NB4 (cell line): ENCODE results near the gene PCSK4.

Source experiments
- DNase-seq: peaks from one replicate; pipeline ENCODE4 v3.0.0; 2010; ENCODE audit warnings: low read depth
- H3K4me3 ChIP-seq: one replicate; pipeline ENCODE4 v1.5.1; 2011; ENCODE audit warnings: mild to moderate bottlenecking, low read depth, low read length, moderate library complexity
- CTCF ChIP-seq: IDR thresholded peaks from one replicate; pipeline ENCODE4 v1.5.1; 2012; ENCODE audit warnings: low read depth, low read length
- MYC ChIP-seq: IDR thresholded peaks from 2 replicates; pipeline ENCODE4 v1.6.1; 2011; ENCODE audit warnings: low read depth, low read length
- POLR2A ChIP-seq: IDR thresholded peaks from 2 replicates; pipeline ENCODE4 v1.6.1; 2011; ENCODE audit warnings: mild to moderate bottlenecking; ENCODE audit not compliant: insufficient read length; ENCODE audit errors: extremely low read depth
- TF ChIP-seq, protein P1 (sequence below): IDR thresholded peaks from 2 replicates; pipeline ENCODE4 v1.6.1; 2011; ENCODE audit warnings: low read depth, low read length

PCSK4 gene

GRCh38 chr19:1526066-1526778 lies 36.1 kb upstream of the PCSK4 start:
- TF ChIP-seq POLR2A (no peak), MYC (no peak)
- TF ChIP-seq, protein P1, sequence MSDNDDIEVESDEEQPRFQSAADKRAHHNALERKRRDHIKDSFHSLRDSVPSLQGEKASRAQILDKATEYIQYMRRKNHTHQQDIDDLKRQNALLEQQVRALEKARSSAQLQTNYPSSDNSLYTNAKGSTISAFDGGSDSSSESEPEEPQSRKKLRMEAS, result no peak
- H3K4me3 ChIP-seq, result no peak overlapping the region
- DNase-seq, result no peak

DNA sequence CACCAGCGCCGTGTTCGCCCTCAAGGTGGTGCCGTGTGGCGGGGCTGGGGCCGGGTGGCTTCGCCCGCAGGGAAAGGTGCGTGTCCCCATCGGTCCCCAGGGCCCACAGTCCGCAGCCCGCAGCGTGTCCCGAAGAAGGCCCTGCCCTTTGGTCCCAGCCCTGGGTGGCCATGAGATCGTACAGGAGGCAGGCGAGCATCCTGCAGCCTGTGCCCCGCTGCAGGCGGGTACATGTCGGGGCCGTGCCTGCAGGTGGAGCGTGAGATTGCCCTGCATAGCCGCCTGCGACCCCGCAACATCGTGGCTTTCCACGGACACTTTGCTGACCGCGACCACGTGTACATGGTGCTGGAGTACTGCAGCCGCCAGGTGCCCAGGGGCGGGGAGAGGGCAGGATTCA lies 35.2 kb upstream of the PCSK4 start:
- TF ChIP-seq POLR2A (no peak), CTCF (no peak), MYC (no peak)
- no peak overlapping the region for H3K4me3 ChIP-seq
- DNase-seq, result no peak

- DNase-seq, result no peak
- TF ChIP-seq MYC (no peak), POLR2A (no peak), CTCF (no peak)
- TF ChIP-seq, protein P1, result no peak
- no peak overlapping the region for H3K4me3 ChIP-seq
Measured at GRCh38 chr19:1524972-1525325, 34.8 kb upstream of the PCSK4 start.

- no peak for DNase-seq
- TF ChIP-seq, protein P1, result no peak
- TF ChIP-seq MYC (no peak), POLR2A (no peak), CTCF (no peak)
- no peak overlapping the region for H3K4me3 ChIP-seq
Measured at GRCh38 chr19:1524287-1524971, 34.3 kb upstream of the PCSK4 start.

- TF ChIP-seq CTCF, result no peak
- TF ChIP-seq MYC, result no peak
- TF ChIP-seq, protein P1, result no peak
- no peak for TF ChIP-seq POLR2A
- no peak for DNase-seq
- H3K4me3 ChIP-seq, result no peak within 1 kb of the TSS
Measured at GRCh38 chr19:1523412-1524286, 33.5 kb upstream of the PCSK4 start, which contains the start of gene PLK5. PLK5 (plus strand) TSS chr19:1524077; CDS start chr19:1526997, 2,920 bp downstream.

DNA sequence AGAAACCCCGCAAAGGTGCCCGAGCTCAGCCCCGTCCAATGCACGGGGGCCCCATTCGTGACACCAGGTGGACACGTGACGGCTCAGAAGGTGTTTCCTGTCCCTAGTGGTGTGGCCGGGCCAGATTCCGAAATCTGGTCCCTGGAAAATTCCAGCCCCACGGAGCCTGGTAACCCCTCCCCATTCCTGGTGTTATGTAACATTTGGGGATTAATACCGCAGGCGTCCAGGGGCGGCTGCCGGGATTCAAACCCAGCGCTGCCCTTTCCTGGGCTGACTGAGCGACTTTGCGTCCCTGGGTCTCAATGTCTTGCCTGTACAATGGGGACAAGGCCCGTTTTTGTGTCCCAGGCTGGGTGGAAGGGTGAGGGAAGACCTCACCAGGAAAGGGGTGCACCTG lies 32.7 kb upstream of the PCSK4 start:
- no peak for TF ChIP-seq MYC
- TF ChIP-seq POLR2A, result no peak
- TF ChIP-seq CTCF, result no peak
- TF ChIP-seq, protein P1, result no peak
- no peak for DNase-seq
- no peak overlapping the region for H3K4me3 ChIP-seq
